Measurements from ENCODE around the gene ABCA13.
A peak's percentile ranks its signal among the peaks of the same experiment; 100 is the strongest.

The ABCA13 gene

DNA sequence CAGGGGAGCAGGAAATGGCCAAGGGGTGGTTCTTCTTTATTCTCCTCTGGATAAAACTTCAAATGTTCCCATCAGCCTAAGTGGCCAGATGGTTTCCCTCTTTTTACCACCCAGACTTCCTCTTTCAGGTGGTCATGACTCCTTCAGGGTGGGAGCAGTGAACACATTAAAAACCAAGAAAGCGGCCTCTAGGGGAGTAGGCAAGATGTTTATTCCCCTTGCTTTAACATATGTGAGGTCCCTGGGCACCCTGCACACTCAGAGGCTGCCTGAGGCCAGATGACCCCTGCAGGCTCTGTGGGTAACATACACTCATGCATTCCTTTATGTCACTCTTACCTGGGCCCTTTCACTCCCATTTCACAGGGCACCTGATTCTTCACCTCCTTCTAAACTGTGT is 357.4 kb downstream of the ABCA13 start:
- no peak for DNase-seq

DNA sequence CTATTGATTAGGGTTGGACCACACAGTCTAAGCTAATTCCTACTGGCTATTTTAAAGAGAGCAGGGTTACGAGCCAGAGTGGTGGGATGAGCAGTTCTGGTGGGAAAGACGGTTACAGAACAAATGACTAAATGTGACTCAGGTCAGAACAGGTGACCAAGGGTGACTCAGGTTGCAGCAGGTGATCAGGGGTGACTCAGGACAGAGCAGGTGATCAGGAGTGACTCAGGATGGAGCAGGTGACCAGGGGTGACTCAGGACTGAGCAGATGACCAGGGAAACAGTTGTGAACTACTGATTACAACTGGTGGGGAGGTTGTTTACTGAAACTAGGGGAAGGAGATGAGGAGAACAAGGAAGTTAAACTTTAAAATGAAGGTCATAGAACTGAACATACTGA is 366.3 kb downstream of the ABCA13 start:
- no peak for DNase-seq

DNA sequence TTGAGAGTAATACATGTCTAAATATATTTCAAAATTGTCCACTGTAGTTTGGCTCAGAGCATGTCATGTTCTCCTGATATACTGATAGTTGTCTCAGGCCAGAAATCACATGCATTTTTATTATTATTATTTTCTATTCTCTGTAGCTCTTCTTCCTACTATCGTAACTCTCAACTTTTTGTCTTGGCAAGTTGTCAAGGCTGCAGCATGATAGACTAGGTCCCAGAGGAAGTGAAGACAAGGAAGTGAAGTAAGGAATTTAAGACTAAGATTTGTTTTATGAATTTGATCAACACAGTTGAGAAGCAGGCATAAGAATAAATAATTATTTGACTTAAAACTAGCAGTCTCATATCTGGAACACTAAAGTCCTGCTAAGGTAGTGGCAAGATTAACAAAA is 369.5 kb downstream of the ABCA13 start:
- no peak for DNase-seq

DNA sequence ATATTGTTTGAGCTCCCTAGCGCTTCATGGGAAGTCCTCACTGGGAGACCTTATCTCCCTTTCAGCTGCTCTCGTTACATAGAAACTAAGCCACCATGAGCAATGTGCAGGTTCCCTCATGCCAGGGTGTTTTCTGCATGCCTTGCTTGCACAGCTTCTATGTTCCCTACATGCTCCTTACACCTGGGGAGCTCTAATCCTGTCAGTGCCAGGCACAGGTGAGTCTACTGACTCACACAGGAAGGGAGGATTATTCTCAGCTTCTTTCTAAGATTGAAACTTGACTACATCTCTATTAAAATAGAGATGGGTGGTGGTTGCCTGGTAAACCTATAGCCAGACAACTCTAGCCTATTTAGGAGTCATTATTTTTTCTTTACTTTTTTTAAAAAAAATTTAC is 377.4 kb downstream of the ABCA13 start:
- no peak for DNase-seq

DNA sequence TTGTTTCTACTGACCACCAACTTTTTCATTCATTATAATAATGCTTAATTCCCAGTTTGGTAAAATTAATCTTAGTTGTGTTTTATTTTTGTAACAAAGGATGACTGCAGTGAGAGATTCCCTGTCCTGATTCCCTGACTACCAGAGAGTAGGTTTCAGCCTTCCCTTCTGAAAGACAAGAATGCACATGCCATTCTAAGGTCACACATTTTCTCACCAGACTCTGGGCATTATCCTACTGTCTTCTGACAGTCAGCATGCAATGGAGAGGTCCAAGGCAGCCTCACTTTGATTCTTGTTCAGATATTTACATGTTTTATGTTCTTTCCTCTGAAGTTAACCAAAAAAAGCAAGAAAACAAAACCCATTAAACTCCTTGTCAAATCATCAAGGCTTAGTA is 380.4 kb downstream of the ABCA13 start:
- no peak for DNase-seq

DNA sequence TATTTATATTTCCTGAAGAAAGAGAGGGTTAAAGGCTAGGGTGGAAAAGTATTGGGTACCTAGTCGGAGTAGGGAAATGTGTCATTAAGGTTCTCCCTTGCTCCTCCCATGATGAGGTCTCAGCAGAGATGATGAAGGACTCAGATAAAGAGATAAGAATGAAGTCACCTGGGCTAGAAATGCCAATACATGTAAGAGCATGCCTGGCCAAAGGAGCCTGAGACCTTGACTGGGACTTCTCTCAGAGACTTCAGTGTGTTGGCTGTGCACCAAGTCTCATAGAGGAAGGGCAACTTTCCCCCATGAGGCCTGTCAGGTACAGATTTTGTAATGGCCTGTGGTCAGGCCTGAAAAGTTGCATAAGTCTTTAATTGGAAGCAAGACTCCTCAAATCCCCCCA is 392.1 kb downstream of the ABCA13 start:
- no peak for DNase-seq

DNA sequence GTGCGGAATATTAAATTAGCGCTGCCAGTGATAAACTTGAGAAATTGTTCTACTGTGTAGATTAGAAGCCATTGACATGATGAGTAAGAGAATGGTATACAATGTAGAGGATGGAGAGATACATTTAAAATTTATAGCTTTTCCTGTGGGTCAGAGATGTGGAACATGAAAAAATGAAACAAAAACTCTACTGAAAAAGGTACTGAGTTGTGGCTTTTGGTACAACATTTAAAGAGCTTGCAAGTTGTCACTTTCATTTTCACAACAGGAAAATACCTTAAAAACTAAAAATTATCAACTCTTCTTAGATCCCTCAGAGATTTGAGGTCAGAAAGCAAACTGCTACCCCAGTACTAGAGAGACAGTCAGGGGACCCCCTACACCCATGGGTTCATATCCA is 404.3 kb downstream of the ABCA13 start:
- DNase-seq, result no peak

DNA sequence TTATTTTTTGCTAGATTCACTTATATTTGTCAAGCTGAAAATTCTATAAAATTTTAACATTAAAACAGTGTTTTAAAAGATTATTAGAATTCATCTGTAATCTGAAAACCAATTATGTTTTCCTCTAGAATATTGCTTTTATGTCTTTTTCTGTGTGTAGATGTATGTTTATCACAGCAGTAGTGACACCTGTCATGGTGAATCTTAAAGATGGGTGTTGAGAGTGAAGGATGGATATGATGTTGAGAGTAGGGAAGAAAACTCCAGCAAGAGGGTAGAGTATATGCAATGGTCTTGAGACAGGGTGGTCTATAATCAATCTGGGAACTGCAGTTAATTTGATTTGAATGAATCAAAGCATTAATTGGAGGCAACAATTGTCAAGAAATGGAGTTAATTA is 416.2 kb downstream of the ABCA13 start:
- DNase-seq, result no peak

DNA sequence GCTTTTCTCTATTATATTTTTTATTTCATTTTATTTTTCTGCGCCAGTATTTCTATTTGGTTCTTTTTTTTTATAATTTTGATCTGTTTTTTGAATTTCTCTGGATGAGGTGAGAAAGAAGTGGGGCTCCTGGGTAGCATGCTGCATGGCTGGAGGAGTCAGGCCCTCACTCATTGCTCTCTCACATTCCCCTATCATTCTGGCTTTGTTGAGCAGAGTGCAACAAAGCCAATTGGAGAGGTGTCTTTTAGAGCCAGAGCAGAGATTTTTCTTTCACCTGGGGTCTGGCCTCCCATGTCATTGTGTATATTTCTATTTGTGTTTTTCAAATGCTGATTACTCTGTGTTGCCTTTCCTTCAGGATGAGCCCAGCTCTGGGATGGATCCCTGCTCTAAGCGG is 423.1 kb downstream of the ABCA13 start:
- no peak for DNase-seq

DNA sequence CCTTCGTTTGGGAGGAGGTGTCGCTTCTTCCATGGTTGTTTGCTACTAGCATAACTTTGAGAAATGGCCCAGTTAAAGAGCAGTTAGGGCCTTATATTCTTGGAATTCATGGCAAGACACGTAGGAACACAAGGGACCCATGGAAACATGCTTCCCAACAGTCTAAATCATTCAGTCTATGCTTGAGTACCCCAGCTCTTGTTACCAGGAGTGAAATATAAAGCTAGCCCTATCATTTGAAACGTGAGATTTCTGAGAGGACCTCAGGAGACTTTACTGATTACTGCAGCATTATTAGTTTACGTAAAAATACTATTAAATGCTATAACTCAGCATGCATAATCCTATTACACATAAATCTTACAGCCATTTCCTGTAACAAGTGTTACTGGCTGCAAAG is 424.5 kb downstream of the ABCA13 start:
- DNase-seq, result no peak

DNA sequence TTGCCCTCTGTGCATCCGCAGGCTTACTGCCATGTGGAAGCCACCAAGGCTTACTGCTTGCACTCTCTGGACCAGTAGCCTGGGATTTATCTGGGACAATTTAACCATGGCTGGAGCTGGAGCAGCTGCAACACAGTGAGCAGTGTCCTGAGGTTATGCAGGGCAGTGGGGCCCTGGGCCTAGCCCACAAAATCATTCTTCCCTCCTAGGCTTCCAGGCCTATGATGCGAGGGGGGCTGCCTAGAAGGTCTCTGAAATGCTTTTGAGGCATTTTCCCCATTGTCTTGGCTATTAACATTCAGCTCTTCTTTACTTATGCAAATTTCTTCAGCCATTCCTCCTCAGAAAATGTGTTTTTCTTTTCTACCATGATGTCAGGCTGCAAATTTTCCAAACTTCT is 439.4 kb downstream of the ABCA13 start:
- DNase-seq, result no peak

DNA sequence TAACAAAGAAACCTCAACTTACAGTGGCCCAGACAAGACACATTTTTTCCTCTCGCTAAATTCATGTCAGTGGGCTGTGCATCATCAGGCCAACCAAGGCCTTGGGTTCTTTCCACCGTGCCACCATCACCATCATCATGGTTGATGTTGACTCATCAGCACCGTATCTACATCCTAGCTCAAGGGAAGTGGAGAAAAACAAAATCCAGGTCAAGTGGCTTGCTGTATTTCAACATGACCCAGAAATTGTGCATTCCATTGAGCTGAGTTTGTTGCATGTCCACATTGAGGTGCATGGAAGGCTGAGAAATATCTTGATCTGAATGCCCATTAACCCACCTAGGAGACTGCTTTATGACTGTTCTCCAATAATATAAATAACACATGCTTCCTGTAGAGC is 440.7 kb downstream of the ABCA13 start:
- no peak for DNase-seq

DNA sequence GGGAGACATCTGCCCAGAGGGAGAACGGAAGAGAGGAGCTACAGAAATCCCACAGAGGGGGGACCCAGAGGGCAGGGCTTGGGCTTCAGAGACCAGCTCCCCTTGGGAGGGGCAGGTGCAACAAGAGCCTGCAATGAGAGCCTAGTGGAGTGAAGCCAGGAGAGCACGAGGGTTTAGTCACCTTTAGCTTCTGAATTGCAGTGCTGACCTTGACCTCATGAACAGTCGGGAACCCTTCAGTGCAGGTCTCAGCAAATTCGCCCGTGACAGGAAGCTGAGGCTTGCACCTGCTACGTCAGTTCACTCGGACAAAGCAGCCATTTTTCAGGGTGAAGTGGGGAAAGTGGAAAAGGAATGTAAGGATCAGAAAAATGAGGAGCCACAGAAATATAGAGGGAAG is 446.2 kb downstream of the ABCA13 start:
- DNase-seq, result no peak

DNA sequence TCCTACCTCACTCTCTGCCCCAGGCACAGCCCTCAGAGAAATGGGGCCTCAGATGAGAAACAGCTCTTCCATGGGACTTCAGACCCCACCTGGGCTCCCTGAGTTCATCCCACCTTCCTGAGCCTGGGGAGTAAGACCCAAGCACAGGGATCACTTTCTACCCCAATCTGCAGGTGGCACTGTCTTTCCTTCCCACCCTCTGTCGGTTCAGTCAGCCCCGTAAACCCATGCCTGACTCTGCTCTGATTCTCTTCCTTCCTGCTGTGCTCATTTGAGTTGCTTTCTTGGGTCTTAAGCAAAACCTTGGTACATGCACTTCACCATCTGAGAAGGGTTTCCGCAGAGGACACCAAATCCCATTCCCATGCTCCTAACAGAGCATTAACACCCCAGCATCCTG is 446.7 kb downstream of the ABCA13 start:
- no peak for DNase-seq

DNA sequence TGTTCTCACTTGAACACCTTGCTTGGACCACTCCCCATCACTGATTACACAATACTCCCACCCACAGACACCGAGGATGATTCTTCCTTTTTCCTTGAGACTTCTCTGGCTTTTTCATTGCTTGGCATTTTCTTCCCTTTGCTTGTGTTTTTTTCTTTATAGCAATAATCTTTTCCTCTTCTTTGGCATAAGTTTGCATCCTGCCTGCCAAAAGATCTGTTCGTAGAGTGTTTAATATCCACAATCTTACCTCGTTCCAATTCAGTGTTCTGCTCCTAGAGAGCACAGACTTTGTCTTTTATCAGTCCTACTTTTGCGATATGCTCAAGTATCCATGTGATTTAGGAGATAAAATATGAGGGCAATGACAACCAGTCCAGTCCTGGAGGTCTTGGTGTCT is 449.8 kb downstream of the ABCA13 start:
- DNase-seq, result no peak

DNA sequence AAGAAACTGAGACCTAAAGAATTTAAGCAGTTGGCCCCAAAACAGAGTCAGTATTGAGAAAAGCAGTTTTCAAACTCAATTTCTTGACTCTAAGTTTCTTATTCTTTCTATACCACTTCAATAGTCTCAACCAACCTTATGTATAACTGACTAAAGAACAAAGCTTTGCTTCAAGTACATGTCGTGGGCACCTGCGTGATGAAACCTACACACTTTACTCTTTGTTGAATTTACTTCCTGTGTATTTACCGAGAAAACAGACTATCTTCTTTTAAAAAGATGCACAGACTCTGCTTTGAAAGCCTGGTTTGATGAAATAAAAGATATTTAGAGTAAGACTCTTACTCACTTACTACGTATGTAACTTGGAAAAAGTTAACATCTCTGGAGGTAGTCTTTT is 455.9 kb downstream of the ABCA13 start:
- DNase-seq, result no peak

DNA sequence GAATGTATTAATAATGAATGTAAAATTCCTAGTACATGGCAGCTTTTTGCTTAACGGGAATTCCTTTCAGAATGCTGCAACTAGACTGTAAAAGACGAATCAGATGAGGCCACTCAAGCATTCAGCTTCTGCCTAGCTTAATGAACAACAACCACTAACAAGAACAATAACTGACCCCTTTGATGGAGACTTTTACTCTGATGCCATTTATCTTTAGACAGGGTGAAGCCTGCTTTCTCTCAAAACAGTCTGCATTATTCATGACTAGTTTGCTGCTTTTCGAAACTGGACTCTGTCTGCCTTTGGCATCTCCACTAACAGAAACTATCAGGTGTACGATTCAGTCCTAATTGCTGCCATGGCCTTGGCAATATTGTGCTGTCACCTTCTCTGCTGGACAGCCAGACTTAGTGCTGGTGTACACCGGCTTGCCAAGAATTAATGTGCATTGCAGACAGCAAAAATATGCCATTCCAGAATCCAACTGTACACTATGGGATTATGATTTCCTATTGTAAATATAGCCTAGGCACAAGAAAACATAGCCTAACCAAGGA is 457.6 kb downstream of the ABCA13 start:
- no peak for DNase-seq

DNA sequence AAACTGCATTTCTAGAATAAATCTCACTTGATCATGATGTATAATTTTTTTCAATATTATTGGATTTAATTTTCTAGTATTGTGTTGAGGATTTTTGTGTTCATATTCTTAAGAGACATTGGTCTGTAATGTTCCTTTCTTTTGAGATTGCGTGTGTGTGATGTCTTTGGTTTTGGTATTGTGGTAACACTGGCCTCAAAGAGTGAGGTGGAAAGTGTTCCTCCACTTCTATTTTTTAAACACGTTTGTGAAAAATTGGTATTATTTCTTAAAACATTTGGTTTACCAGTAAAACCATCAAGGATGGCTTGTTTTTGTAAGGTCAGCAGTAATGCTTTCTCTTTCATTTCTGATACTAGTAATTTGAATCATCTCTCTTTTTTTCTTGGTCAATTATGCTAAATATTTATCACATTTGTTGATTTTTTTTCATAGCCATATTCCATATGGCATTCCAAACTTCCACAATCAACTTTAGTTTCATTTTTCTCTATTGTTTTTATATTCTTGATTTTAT is 462.9 kb downstream of the ABCA13 start:
- no peak for DNase-seq

DNA sequence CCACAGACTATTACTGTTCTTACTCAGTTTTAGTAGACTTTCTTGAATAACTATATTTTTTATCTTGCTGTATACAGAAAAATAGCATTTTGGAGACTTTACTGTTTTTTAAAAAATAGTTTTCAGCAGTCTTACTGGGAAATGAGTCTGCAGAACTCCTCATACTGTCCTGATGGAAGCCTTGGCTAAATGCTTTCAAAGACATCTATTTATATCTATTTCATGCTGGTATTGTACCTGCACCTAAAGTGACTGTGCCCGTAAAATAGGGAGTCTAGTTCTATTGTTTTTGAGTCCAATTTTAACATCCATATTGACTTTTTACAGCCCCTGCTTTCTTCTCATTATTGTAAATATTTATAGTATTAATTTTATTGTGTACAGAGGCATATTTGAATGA is 464.5 kb downstream of the ABCA13 start:
- DNase-seq, result no peak

DNA sequence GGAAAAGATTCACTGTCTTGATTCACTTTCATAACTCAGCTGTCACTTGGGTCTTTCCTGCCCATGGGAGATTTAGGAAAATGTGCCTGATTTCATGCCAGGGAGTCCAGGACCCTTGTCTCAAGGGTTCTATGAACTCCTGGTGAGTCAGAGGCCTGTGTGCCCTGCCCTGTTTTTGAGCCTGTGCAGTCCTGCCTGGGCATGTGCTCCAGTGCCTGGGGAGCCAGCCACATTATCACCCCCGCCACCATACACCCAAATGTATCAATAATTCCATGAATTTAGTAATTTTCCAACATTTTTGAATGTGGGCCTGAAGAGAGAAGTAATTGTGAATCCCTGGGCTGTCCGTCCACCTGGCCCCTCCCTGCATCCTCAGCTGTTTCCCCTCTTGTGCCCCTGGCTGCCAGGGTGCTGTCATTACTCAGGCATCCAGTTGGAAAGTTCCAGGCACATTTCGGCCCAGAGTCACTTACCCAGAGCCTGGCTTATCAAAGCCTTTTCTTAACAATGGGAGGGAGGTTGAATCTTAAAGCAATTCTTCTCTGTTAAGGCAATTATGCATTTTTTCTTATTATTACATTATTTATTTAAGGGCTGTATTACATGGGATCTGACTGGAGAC is 465.2 kb downstream of the ABCA13 start:
- DNase-seq, result no peak

DNA sequence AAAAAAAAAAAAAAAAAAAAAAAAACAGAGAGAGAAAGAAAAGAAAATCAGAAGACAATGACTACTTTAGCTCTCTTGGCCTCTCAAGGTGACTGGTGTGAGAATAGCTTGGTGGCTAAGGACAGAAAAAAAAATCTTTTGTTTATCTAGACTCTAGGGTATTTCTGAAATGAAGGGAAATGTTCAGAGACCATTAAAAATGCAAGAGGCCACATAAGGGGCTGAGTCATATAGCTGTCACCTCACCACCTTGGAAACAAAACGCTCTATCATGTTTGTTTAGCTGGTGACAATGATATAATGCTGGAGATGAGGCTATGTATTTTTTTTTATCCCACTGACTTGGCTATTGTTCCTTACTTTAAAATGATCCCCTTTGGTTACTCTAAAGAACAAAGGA is 466.1 kb downstream of the ABCA13 start:
- peak; percentile 58 for DNase-seq

DNA sequence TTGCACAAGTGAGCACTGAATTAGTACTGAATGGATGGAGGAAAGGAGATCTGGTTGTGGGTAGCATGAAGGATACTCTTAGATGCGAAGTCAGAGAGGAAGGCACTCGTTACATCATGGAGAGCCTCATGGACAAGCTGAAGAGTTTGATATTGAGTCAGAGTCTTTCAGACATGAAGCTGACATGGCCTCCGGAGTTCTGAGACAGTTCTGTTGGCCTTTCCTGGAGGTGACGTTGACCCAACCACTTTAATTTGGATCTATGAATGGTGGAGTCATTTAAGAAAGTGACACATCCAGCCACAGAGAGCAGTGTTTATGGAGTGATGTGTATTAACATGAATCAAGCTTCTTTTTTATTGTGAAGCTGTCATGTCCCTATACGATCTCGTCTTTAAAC is 466.8 kb downstream of the ABCA13 start:
- DNase-seq, result no peak

DNA sequence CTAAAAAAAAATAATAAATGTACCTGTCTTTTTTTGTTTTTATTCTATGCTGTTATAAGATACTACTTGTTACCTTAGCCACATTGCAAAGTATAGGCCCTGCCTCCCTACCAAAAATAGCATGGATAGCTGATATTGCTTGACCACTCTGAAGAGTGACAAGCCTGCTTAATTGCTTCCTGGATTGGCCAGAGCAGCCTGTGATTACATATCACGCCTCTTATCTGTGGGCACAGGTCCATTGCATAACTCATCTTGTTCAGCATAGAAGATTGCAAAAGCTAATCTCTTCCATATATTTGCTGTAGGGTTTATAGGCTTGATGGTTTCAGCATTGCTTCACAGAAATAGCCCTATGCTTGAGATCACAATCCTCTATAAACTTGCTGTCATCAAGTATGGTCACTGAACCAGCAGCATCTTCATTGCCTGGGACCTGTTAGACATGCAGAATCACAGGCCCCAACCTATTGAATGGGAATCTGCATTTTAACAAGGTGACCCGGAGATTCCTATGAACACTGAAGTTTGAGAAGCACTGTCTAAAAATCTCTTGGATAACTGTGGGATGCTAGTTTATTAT is 472.3 kb downstream of the ABCA13 start:
- DNase-seq, result no peak

DNA sequence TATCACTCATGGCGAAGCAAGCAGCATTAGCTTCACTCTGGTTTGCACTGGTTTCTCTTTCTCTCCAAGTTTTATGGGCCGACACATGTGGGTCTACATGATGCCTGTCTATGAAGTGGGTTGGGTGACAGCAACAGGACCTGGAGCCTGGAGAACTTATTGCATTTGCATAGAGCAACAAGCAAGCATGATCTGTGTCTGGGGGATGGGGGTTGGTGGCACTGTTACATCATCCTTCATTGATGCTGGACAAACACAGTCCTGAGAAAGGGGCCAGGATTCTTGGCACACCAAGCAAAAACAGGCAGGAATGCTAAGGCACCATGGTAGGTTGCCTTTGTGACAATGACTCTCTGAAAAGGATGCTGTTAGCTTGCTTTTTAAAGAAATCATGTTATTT is 486.9 kb downstream of the ABCA13 start:
- no peak for DNase-seq

DNA sequence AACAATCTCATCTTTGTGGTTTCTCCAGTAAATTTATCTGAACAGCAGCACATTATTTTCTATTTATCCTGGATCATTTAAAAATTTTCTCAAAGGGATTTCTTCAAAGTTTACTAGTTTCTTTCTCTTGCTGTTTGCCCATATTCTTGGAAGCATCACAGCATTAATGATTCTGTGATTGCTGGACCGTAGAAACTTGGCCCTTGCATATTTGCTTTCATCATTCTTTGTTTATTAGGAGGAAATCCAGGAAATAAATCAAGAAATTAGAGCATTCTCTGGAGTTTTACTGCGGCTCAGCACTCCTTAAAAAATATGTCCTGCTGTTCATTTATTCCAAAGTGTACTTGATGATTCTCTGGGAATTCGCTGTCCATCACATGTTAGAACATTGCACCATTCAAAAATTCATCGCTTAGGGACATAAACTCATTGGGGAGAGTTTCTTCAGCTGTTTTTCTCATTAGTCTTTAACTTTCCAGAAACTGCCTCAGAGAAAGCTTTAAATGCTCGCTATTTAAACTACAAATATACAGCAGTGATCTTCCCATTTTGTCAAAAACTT is 489.1 kb downstream of the ABCA13 start:
- DNase-seq, result no peak

All from NCI-H1417 treated with DMSO at 0.1 percent for 48 hours (cell line).